C4-2B (cell line): Measurements from ENCODE around the gene DEFB116.

Experiments
- H3K27ac ChIP-seq: fragments of 450-650 bp; 2 replicates; pipeline ENCODE4 v1.5.1; 2017
- ZFX ChIP-seq: fragments of 450-650 bp; IDR thresholded peaks from 2 replicates; pipeline ENCODE4 v1.6.1; 2017
- TF ChIP-seq, protein P1 (sequence below): fragments of 450-650 bp; conservative IDR thresholded peaks from 2 replicates; pipeline ENCODE4 v1.5.1; 2017; ENCODE audit warnings: mild to moderate bottlenecking

Gene DEFB116

DNA sequence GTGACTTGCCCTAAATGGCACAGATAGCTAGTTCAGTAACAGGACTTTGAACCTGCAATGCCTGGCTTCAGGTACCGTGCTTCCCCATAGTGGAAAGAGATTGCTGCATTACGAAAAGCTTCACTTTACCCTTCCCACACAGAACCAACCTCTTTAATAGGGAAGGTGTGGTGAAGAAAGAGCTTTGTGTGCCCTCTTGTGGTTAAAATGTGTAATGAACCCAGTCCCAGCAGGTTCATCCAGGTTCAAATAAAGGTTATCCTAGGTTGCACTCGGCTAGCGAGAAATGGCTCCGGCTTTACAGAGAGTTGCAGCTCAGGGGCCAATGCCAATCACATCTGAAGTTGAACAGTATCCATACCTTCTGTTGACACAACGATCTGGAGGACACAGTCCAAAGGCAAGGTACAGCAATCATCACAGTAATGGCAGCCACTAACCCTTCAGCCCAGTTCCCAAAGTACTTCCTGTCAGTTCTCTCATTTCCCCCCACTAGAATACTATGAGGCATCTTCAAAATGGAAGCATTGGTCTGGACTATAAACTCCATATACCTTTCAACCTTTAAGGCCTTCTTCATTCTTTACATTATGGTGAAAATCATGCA lies 48.0 kb downstream of the DEFB116 start:
- no peak for TF ChIP-seq ZFX
- TF ChIP-seq, protein P1, sequence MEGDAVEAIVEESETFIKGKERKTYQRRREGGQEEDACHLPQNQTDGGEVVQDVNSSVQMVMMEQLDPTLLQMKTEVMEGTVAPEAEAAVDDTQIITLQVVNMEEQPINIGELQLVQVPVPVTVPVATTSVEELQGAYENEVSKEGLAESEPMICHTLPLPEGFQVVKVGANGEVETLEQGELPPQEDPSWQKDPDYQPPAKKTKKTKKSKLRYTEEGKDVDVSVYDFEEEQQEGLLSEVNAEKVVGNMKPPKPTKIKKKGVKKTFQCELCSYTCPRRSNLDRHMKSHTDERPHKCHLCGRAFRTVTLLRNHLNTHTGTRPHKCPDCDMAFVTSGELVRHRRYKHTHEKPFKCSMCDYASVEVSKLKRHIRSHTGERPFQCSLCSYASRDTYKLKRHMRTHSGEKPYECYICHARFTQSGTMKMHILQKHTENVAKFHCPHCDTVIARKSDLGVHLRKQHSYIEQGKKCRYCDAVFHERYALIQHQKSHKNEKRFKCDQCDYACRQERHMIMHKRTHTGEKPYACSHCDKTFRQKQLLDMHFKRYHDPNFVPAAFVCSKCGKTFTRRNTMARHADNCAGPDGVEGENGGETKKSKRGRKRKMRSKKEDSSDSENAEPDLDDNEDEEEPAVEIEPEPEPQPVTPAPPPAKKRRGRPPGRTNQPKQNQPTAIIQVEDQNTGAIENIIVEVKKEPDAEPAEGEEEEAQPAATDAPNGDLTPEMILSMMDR: peak; percentile 84
- no peak overlapping the region for H3K27ac ChIP-seq

DNA sequence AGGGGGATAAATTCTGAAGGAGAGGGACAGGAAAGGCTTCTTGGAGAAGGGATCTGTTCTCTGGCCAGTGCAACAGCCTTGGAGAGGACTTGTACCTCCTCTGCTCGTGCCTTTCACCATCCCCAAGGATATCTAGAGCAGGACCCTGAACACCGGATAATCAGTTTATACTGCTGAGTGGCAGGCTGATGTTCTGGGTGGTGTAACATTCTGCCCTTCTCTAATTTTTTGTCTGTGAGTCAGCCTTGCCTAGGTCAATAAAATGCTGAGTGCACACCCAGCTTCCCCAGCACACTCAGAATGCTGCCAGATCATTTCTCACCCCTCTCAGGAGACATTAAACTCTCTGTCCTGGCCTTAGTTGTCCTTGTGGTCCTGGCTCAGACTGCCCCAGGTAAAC lies 51.0 kb downstream of the DEFB116 start, which contains the start of gene DEFB115:
DEFB115 (plus strand) TSS at position 301 of the 400 bp plus-strand sequence; CDS start at position 301, 0 bp downstream.
- TF ChIP-seq ZFX: no peak
- TF ChIP-seq, protein P1: no peak
- H3K27ac ChIP-seq: no peak within 1 kb of the TSS

DNA sequence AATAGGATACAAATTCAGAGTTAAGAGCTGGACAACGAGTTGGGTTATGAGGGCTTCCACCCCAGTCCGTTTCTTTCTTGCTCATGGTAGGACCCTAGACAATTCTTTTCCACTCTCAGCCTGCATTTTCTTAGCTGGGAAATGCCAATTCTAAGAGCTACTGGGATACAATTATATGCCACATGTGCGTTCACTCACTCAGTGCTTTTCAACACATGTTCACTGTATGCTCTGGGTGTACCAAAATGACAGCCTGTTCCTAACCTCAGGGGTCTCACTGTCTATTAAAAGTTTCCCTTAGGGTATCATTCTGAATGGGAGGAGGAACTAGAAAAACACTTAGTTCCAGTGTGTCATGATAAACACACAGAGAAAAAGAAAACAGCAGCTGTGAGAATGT lies 51.4 kb downstream of the DEFB116 start:
- TF ChIP-seq ZFX: no peak
- TF ChIP-seq, protein P1: no peak
- H3K27ac ChIP-seq: no peak overlapping the region
